GM10266 (cell line): Measurements from ENCODE around the gene CARMIL1.

ENCODE experiments used
- DNase-seq: peaks from one replicate; pipeline ENCODE4 v3.0.0; 2012; ENCODE audit errors: extremely low spot score
- TF ChIP-seq, protein P1 (sequence below): IDR thresholded peaks from 2 replicates; pipeline ENCODE4 v1.5.1; 2012; ENCODE audit warnings: mild to moderate bottlenecking, low read depth; ENCODE audit not compliant: control insufficient read depth, insufficient read depth; ENCODE audit errors: missing control alignments

Gene CARMIL1

DNA sequence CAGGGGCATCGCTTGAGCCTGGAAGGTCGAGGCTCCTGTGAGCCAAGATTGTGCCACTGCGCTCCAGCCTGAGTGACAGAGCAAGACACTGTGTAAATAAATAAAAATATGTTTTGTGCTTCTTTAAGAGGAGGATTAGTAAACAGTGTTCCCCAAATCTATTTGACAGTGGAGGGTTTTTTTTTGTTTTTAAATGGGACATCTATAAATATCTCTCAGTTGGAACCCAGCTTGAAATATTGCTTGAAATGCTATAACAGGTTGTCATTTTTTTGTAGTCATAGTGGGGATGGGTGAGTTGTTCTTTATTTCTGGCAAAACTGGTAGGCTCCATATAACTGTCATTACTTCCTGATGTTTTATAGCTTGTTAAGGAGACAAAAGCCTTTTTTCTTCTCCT lies 54.3 kb downstream of the CARMIL1 start:
- no peak for DNase-seq
- TF ChIP-seq, protein P1, sequence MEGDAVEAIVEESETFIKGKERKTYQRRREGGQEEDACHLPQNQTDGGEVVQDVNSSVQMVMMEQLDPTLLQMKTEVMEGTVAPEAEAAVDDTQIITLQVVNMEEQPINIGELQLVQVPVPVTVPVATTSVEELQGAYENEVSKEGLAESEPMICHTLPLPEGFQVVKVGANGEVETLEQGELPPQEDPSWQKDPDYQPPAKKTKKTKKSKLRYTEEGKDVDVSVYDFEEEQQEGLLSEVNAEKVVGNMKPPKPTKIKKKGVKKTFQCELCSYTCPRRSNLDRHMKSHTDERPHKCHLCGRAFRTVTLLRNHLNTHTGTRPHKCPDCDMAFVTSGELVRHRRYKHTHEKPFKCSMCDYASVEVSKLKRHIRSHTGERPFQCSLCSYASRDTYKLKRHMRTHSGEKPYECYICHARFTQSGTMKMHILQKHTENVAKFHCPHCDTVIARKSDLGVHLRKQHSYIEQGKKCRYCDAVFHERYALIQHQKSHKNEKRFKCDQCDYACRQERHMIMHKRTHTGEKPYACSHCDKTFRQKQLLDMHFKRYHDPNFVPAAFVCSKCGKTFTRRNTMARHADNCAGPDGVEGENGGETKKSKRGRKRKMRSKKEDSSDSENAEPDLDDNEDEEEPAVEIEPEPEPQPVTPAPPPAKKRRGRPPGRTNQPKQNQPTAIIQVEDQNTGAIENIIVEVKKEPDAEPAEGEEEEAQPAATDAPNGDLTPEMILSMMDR, result no peak

DNA sequence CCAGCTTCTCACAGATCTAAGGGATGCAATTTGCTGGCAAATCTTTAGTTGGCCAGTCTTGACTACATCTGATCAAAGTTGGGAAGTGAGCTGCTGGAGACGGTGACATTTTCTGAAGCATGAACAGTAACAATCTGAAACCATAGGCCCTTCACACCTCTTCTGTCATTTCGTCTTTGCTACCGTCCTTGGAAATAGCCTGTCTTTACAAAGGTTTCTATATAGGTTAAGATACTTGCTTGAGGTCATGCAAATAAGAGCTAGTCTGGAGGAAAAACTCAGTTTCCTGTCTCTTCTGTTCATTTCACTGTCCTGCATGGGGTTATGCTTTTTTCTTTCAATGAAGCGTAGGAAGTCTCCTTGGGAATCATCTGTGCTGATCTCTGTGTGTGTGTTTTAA lies 55.6 kb downstream of the CARMIL1 start:
- DNase-seq, result no peak
- TF ChIP-seq, protein P1, result no peak

DNA sequence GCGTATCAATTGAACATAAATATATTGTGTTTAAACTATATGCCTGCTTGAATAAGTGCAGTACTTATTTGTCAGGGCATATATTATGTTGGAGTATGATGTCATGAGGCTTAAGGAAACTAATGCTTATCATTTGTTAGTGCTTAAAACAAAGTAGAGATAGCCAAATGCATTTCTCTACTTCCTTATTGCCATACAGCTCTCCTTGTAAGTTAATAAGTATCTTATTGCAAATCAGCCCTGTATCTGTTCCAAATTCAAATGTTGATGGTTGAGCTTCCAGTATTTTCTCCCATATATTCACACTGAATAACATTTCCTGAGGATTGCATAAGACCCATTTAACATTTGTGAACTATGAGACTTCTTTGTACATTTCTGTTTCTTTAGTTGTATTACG lies 57.8 kb downstream of the CARMIL1 start:
- TF ChIP-seq, protein P1, result no peak
- no peak for DNase-seq

DNA sequence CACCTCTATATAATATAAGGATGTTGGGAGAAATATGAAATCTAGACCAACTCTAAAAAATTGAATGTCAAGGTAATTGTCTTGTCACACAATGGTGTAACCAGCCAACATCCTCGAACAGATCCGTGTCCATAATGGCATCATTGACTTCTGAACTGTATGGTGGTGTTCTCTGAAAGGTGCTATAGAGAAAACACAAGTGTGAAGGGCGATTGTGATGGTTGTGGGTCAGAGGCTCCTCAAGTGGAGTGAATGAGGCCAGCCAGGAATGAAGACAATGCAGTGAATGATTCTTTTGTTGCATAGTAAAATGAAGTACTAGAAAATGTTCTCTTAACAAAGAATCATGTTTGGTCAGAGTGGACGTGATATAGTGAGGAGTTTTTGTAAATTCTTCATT lies 58.3 kb downstream of the CARMIL1 start:
- no peak for DNase-seq
- TF ChIP-seq, protein P1, result no peak

DNA sequence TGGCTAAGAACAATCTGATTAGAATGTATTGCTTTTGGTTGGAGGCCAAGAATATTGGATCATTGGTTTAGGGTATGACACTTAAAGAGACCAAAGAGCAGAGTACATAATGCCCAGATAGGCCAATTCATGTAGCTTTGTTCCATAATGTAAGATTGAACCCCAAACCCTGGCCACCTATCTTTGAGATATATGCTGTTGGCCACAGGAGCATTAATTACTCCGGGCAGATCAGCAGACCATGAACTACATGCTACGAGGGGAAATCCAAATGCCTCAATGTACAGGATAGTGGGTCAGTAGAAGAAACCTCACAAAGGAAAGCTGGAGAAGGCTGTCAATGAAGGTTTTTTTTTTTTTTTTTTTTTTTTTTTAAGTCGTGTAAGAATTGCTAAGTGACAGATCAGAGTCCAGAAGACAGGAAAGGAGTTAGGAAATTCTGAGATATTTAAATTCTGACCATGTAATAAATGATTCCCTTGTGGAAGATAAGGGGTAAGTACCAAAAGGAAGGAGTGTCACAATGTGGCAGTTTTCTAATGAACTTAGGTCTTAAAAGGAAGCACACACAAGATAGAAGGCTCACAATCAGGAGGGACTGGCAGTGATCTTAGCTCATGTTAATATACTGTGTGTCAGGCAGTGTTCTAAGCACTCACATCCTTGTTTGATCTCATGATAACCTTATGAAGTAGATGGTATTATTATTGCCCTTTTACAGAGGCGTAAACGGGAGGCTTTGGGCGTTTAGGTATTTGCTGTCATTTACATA lies 61.4 kb downstream of the CARMIL1 start:
- TF ChIP-seq, protein P1, result no peak
- DNase-seq, result no peak

DNA sequence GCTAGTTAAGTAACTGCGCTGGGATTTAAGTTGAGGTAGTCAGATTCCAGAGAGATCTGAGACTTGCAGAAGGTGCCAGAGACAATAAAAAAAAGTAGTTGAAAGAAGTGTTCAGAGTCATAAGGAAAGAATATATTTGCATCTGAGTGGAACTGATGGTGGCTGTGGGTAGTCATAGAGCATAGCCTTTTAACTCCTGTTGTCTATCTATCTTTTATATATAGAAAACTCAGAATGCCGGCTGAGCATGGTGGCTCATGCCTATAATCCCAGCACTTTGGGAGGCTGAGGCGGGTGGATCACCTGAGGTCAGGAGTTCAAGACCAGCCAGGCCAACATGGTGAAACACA lies 62.0 kb downstream of the CARMIL1 start:
- DNase-seq, result no peak
- TF ChIP-seq, protein P1, result no peak

DNA sequence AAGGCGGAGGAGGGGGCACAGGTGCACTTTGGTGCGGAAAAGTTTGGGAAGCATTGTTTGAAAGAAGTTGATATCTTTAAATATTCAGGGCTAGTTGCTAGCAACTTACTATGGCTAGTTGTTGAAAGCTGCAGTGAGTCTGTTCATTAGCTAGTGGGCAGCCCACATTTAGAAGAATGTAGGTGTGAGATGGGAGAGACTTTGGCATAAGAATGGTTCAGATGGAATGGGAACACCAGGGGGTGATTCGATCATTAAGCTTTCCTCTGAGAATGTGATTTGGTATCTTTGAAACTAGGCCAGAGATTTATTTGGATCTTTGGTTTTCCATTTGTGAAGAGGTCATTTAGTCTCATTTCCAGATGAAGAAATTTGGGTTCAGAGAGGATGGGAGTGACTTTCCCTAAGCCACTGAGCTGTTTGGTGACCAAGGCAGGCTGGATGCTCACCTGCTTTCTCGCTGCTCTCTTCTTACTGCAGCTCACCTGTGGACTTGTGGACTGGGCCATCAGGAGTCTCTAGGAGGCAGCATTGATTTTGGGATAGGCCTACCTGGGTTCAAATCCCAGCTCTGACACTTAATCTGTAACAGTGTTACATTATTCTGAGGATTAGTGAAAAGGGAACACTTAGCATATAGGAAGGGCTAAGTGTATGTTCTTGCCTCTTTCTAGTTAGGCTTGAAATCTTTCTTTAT lies 62.9 kb downstream of the CARMIL1 start:
- TF ChIP-seq, protein P1, result no peak
- DNase-seq, result no peak
